GM18870 (cell line): ENCODE data around the gene DIS3L.
"Not testable (repeated sequence)": the region's sequence is repeated elsewhere in the genome, so short reads cannot be mapped to it uniquely, and the experiment has no call there.

ENCODE experiments used
- ATAC-seq: cut with Tn5 transposase; IDR thresholded peaks from one replicate; pipeline ENCODE4 v1.9.1; 2021; ENCODE audit warnings: moderate library complexity; ENCODE audit not compliant: unreplicated experiment

The DIS3L gene

DNA sequence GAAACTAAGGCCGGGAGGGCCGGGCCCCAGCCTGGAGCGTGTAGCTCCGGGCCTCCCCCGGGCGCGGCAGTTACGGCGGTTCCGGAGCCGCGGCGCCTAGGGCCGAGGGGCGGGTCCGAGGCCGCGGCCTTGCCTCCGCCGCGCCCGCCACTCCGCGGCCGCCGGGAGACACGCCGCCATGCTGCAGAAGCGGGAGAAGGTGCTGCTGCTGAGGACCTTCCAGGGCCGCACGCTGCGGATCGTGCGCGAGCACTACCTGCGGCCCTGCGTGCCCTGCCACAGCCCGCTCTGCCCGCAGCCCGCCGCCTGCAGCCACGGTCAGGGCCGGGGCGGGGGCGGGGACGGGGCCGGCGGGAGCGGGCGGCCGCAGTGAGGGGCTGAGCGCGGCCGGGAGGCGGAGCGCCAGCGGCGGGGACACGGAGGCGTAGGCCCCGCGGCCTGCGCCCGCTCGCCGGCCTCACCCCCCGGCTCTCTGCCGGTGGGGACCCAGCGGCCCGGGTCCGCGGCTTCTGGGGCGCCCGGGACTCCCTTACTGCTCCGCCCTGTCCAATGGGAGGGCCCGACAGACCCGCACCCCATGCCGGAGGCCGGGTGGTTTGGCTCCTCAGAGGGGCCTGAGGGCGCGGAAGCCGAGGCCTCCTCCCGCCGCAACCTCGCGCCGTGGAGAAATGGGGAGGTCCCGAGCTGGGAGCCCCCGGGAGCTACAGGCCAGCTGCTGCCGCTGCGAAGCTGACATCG is at the start of gene DIS3L:
Gene DIS3L, plus strand, starts transcription at position 150 of the 738 bp plus-strand sequence. Its CDS starts 29 bp downstream, at position 179.
- ATAC-seq: no peak

- not testable (repeated sequence) for ATAC-seq
Observed at GRCh38 chr15:66245832-66246231, 47.5 kb upstream of the DIS3L start.

- no peak for ATAC-seq
Observed at GRCh38 chr15:66246937-66247336, 46.4 kb upstream of the DIS3L start.

DNA sequence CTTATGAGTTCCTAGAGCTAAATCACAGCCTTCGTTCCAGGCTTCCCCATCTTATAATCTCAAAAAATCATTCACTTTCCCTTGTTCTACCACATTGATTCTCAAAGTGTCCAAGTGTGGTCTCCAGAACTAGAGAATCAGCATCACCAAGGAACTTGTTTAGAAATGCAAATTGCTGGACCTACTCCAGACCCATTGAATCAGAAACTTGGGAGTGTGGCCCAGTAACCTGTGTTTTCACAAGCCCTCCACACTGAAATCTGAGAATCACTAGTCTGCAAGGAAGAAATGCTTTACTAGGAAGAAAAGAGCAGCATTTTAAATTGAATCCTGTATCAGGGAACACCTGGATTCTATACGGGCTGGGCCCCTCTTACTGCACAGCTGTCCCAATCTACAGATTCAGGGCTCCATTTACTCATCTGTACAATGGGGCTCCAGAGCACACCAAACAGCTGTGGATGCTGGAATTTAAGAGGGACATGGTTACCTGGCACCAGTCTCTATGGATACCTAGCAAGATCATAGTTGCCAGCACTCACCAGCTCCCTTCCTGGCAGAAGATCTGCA is 43.7 kb upstream of the DIS3L start:
- ATAC-seq: no peak

DNA sequence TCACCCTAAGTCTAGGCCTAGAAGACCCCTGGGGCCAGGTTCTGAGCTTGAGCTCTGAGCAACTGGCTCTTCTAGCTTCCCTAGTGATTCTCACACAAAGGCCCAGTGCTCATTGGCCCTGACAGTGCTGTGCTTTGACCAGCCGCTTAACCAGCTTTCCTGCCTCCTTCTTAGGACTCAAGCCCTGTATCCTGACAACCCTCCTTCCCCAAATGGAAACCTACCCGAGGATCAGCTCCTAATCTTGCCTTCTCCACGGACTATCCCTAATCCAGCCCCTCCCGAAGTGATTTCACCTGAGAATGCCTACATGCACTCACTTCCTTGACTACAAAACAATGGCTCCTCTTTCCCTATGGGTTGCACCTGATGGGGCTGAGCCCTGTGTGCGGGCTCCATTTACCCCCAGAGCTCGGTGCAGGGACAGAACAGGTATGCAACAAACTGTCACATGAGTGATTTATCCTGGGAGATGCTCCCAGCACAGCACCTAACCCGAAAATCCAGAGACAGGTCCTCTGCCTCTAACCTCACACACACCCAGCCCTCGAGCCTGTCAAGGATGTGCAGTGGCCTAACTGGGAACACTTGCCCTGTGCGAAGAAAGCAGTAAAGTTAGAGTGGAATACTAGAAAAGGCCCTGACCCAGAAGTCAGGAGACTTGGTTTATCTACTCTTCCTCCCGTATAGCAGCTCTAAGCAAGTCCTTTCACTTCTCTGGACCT is 42.1 kb upstream of the DIS3L start:
- no peak for ATAC-seq

DNA sequence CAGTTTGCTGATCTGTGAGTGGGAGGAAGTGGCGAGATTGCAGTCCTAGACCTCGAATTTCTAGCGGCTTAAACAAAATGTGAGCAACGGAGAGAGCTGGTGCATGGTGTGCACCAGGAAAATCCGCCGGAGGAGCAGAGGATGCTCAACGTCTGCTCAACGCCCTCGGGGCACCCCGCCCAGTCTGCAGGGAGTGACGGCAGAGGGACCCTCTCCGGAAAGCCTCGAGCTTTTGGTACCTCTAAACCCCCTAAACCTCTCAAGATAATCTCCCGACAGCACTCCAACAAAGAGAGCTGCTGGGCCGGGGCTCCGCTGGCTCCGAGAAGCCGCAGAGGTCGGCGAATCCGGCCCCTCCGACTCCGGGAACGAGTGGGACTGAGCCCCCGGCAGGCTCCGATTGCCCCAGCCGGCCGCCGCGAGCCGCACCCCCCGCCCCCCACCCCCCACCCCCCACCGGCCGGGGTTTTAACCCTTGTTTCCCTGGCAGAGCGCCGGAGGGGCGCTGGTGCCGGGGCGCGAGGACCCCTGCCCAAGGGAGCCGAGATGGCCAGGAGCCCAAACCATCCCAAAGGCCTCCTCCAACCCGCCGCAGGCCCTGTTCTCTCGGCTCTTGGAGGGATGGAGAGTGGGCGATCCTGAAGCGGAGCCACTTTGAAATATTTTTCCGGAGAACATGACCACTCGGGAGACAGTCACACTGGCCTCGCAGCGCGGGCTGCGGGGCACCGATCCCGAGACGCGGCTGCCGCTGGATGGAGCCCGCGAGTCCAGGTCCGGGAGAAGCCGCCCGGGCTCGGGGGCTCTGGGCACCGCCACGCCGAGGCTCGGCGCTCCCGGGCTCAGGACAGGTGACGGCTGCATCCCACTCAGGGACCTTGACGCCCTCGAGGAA is 41.3 kb upstream of the DIS3L start:
- no peak for ATAC-seq

- no peak for ATAC-seq
Observed at GRCh38 chr15:66252685-66253417, 40.5 kb upstream of the DIS3L start.

DNA sequence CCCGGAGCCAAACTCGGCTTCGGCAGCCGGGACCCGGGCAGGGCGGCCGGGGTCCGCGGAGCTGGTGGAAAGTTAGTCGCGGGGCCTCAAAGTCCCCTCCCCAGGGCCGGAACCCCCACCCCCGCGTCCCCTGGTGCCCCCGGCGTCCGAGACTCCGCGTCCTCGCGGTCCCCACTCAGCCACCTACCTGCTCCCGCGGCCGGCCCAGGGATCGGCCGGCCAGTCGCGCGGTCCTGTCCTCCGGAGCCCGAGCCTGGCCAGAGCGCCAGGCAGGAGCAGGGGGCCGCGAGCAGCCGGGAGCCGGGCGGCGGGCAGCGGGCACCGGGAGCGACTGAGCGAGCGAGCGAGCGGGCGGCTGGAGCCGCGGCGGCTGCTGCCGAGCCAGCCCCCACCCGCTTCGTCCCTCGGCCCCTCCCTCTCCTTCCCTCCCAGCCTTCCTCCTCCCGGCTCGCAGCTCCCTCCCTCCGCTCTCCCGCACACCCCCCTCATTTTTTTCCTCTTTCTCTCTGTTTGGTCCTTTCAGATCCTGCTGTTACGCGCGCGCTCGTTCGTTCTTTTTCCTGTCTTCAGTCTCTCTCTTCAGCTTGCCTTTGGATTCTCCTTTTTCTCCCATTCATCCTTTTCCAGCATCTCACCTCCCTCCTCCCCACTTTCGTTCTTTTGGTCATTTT is 39.8 kb upstream of the DIS3L start, which contains the start of gene MEGF11:
Gene MEGF11, minus strand, starts transcription at position 333 of the 671 bp plus-strand sequence. CDS start 125,347 bp downstream, outside the sequence.
- ATAC-seq: no peak

GRCh38 chr15:66254089-66254950 is 39.0 kb upstream of the DIS3L start:
- ATAC-seq: no peak

GRCh38 chr15:66254951-66255676 is 38.3 kb upstream of the DIS3L start:
- ATAC-seq: no peak

GRCh38 chr15:66256692-66257091 is 36.7 kb upstream of the DIS3L start:
- ATAC-seq: no peak

DNA sequence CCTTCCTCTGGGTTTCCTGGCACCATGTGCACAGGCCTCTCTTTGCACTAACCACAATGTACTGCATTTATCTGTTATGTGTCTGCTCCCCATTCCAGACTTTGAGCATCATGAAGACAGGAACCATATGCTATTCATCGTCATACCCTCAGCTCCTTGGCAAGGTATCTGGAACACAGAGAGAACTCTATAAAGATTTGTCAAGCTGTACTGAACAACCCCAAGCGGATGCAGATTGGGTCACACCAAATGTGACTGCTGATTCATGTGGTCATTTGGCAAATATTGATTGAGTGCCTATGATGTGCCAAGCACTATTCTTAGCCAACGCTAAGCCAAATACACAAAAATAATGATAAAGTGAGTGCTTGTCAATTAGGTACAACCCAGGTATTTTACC is 32.3 kb upstream of the DIS3L start:
- ATAC-seq: no peak

- ATAC-seq: not testable (repeated sequence)
Observed at GRCh38 chr15:66262837-66263236, 30.5 kb upstream of the DIS3L start.

GRCh38 chr15:66264859-66265513 is 28.4 kb upstream of the DIS3L start:
- ATAC-seq: no peak

- ATAC-seq: no peak
Observed at GRCh38 chr15:66269326-66270090, 23.9 kb upstream of the DIS3L start.

- no peak for ATAC-seq
Observed at GRCh38 chr15:66270932-66271331, 22.4 kb upstream of the DIS3L start.

- ATAC-seq: no peak
Observed at GRCh38 chr15:66275352-66275751, 18.0 kb upstream of the DIS3L start.
